ENCODE measurements around the gene ITGB1BP1.

Gene ITGB1BP1

DNA sequence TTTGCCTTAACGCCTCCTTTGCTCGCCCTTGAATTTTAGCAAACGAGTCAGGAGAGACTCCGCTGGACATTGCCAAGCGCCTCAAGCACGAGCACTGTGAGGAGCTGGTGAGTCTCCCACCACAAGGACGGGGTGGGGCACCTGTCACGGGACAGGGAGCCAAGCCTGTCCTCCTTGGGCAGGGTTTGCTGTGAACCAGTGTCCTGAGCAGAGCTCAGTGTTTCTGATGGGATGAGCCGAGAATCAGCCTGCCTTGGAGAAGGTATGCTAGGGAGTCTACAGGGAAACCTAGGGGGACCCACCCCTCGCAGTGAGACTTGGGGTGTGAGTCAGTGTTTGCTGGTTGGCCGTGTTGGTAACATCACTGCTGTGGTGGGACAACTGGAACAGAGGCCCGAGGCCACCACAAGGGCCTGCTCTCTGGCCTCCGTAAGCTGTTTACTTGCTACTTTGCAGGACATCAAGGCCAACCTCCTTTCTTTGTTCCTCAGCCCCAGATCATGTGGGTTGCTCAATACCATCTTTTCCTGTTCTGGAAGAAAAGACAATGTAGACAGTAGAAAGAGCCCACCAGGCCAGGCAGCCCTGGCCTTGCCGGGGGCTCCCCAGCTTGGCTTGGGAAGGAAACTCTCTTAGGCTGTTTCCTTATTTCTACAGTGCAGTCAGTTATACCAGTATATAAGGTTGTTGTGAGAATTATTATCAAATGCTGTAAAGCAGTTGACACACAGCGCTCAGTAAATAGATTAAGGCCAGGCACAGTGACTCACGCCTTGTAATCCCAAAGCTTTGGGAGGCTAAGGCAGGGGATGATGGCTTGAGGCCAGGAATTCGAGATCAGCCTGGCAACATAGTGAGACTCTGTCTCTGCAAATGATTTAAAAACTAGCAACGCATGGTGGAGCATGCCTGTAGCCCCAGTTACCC, 42.4 kb downstream of the ITGB1BP1 start:
- DNase-seq (ENCODE audit: insufficient read length, low spot score) (no peak), FAIRE-seq (no peak)

DNA sequence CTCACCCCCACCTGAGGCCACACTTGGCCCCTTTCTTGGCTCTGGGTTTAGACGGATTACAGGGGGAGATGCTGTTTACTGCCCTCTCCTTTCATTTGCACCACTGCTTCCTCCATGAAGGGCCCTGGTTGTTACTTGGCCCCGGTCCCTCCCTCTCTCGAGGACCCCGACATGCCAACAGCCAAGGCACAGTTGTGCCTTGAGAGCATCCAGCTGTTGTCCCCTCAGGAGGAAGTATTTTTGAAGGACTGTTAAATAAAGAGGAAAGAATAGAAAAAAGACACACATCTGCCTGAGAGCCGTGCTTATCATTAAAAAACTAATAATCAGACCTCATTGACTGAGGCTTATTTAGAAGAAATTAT, 44.0 kb downstream of the ITGB1BP1 start:
- DNase-seq (ENCODE audit: insufficient read length, low spot score): no peak
- no peak for FAIRE-seq

DNA sequence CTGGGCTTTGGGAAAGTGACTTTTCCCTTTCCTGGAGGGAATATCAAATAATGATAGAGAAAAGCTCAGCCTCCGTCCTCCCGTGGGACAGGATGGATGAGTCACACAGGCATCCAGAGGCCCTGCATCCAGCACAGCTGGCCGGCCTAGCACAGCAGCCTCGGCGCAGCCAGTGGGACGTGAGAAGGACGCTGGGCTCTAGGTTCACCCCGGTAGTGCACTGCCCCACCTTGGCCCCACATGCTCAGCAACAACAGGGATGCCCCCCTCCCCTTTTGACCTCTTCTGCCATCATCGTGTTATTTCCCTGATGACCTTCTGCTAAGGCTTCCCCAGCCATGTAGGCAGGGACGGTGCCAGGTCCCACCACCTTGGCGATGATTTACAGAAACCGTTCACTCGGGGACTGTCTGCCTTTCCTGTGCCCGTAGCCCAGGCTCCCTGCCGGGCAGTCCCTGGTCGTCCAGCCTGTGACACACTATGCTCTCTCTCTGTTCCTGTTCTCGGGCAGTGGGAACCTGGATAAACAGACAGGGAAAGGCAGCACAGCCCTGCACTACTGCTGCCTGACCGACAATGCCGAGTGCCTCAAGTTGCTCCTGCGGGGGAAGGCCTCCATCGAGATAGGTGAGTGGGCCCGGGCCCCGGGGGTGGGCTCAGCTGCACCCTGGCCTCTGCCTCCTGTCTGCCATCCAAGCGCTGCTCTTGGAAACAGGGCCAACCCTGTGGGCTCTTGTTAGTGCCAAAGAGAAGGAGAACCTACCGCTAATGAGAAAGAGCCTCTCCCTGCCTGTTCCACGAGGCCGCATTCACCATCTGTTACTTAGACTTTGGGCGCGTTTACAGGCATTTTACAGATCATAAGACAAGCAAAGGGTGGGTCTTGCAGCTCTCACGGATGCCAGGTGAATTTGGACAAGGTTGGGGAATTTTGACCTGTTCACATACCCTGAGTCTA, 44.6 kb downstream of the ITGB1BP1 start:
- FAIRE-seq (no peak), DNase-seq (ENCODE audit: insufficient read length, low spot score) (no peak)

DNA sequence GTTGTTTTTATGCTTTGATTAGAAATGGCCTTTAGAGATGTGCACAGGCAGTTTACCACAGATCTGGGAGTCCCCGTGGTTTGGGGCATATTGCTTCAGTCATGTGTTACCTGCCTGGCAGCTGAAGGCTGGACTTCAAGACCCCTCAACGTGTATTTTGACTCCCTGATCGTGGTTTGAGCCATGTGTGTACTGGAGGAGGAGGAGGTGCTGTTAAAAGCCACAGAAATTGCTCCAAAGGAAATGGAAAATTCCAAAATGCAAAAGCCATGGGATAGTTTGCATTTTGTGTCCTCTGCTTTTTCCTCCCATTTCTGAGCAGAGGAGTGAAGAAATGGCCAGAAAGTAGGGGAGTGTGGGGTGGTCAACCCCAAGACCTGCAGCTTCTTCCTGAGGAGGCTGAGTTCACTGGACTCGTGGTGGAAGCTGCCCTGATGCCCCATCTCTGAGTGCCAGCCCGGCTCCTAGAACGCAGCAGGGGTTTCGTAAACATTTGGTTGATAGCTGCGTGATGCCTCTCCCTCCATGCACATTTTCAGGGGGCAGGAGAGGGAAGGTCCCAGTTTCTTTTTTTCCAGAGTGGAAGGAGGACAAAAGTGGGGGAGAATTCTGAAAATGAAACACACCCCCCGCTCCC, 45.7 kb downstream of the ITGB1BP1 start:
- DNase-seq (ENCODE audit: insufficient read length, low spot score): no peak
- no peak for FAIRE-seq

DNA sequence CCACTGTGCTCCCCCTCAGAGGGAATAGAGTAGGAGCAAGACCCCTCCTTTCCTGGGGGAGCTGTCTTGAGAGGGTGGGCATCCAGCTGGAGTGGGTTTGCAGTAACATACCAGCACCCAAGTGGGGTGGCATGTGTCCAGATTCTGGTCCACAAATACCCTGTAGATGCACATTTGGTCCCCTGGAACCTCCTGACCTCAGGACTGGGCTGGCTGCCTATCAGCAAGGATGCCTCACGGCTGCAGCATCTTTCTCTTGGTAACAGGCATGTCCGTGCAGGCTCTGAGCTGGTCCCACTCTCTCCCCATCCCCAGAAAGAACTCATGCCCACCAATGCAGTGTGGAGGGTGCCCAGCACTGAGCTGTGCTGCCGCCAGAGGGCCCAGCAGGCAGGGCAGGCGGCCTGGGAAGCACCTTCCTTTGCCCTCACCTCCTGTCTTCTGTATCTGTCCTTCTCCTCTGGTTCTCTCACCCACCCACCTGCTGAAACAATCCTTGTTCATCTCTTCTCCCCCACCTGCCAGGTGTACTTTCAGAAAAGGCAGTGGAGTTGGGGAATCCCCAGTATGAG, 47.4 kb downstream of the ITGB1BP1 start:
- FAIRE-seq (no peak), DNase-seq (ENCODE audit: insufficient read length, low spot score) (no peak)

DNA sequence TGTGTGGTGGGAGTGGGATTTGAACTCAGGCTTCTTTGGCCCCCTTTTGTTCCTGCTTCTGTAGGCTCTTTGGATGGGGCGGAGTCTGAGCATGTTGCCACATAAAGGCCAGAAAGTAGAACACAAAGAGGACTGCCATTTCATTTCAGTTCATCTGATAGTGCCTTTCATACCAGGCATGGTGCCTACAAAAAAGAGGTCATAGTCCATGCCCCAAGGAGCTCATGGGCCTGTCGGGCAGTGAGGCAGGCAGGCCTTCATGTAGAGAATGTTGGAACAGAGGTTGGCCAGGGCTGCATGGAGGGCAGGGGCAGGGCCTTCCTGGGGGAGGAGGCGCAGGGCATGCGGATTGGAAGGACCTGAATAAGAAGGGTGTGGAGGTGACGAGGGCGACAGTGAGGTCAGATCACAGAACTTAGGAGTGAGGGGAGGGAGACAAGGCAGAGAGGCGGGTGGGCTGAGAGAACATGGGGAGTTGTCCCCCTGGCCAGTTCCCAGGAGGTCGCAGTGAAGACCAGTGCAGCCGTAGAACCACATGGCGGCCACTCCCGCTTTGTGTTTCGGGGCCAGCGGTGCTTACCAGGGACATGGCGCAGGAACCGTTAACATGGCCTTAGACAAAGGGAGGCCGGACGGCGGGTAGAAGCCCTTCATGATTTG, 49.1 kb downstream of the ITGB1BP1 start:
- FAIRE-seq (no peak), DNase-seq (ENCODE audit: insufficient read length, low spot score) (no peak)

DNA sequence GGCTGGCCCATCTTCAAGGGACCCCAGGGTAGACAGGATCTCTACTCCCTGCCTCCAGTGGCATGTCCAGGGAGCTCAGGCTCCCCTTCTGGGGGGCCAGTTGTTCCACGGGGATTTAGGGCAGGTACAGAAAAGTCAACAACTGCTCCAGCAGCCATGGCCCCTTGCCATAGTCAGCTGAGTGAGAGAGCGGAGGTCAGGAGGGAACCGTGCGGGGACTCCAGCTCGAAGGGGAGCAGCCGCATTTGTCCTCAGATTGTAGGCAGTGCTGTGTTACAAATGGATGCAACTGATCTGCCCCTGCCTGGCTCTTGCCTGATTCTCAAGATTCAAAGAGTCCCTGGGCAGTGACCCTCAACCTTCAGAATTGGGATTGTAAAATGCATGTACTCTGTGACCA, 49.9 kb downstream of the ITGB1BP1 start:
- FAIRE-seq (no peak), DNase-seq (ENCODE audit: insufficient read length, low spot score) (no peak)

DNA sequence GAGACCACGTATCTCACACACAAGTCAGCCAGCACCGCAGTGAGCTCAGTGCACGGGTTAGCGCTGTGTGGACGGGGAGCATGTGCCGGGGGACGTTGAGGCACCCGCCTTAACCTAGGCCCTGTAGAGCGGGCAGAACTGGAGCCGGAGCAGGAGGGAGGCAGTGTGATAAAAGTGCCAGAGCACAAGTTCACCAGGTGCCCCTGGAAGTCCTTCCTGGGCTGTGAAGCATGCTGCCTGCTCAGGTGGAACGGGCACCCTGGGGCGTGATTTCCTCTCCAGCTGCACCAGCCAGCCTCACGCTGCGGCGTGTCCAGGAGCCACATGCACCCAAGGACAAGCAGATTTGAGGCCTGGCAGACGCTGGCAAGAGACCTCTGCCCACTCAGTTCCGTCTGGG, 50.3 kb downstream of the ITGB1BP1 start:
- peak; percentile 28 for DNase-seq (ENCODE audit: insufficient read length, low spot score)
- FAIRE-seq: no peak

DNA sequence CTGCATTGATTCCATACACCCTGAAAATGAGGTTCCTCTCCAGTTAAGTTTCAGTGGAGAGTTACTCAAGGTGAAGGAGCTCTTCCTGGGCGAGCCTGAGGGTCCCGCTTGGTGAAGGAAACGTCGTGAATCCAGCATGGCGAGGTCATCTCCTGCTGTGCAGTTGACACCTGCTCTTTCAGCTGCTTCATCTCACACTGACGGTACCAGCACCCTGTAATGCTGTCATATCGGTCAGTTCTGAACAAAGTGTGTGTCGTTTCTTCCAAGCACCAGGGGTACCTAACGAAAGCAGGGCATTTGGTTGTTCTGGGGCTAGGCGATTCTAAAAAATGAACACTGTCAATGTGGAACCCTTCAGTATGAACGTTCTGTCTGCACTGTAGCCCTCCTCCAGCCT, 52.6 kb downstream of the ITGB1BP1 start:
- DNase-seq (ENCODE audit: insufficient read length, low spot score) (no peak), FAIRE-seq (no peak)

DNA sequence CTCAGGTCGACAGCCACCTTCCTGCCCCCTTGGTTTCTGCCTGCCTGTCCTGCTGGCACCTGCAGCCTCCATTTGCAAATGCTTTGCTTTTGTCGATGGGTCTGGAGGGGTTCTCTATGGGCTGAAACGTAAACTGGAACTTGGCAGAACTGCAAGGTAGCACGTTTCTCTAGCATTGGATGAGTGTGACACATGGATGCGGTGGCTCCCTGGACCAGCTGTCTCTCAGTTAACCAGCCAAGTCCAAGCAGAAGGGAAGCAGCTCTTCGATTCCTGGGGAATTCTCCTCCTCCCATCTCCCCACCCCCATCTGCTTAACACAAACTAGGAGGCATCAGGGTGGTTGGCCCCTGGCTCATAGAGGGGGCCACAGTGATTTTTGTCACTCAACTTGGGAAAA, 57.3 kb downstream of the ITGB1BP1 start:
- FAIRE-seq (no peak), DNase-seq (ENCODE audit: insufficient read length, low spot score) (no peak)

DNA sequence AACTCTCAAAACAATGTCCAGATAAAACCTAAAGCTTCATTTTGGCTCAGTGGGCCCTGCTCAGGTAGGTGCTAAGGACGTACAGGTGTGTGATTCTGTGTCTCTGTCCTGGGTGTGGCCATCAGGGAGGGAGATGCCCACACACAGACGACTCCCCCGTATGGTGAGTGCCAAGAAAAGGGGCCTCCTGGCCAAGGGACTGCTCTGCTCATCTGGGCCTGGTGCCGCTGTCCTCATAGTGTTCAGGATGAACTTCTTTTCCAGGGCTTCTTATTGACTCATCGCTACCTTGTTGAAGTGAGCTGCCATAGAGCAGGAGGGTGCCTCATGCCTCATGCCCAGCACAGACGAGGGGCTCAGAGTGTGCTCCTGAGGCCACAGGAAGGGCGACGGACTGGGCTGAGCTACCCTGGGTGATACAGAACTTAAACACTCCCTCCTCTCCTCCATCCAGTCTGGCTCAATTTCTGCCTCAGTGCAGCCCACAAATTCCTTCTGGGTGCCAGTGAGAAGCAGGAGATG, 57.8 kb downstream of the ITGB1BP1 start:
- FAIRE-seq (no peak), DNase-seq (ENCODE audit: insufficient read length, low spot score) (no peak)

DNA sequence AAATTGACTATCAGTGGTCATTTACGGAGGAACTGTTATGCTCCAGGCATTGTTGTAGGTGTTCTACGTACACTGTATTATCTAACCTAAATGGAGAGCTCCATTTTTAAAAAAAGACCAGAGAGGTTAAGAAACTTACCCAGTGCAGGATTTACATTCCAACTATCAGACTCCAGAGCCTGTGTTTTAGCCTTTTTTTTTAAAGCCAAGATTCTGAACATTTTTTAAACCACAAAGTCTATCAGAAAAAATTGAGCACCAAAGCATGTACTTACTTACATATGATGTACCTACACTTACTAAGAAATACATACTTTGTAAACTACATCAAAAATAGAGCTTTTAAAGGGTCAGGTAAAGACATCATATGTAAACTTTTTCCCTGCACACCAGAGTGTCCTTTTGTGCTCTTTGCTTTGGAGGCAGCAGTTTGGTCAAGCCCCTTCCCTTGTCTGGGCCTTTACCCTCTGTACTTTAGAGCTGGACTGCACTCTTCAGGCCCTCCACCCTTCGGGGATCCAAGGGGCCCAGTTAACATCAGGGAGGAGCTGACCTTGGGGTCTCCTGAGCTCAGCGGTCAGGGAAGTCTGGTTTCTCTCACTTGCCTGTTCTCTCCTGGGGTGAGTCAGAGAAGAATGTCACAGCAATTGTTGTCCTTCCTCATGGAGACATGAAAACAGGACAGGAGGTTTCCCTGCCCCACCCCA, 58.4 kb downstream of the ITGB1BP1 start:
- no peak for DNase-seq (ENCODE audit: insufficient read length, low spot score)
- FAIRE-seq: no peak

DNA sequence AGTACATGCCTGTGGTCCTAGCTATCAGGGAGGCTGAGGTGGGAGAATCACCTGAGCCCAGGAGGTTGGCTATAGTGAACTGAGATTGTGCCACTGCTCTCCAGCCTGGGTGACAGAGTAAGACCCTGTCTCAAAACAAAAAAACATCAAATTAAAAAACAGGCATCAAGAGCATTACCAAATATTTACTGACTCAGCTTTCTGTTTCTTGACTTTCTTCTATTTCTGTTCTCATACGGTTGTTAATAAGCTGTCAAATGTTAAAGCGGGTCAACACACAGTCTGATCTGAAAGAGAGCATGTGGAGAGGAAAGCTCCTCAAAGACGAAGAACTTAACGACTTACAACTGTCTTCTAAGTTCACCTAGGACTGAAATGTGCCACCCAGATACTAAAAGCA, 59.0 kb downstream of the ITGB1BP1 start:
- no peak for DNase-seq (ENCODE audit: insufficient read length, low spot score)
- no peak for FAIRE-seq

DNA sequence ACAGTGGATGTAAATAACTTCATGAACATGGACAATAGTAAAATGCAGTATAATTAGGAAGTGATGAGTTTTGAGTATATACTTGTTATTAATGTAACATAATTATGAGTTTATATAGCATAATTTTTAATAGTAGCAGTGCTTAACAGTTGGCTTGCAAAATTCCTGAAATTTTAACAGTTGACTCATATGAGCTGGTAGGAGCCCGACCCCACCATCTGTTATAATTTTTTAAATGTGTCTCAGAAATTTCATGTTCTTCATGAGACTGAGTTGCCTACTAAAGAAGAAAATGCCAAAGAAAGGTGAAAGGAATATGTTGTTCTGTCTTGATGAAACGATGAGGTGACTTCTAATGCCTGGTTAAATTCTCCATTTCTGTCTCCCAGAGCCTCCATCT, 62.6 kb downstream of the ITGB1BP1 start:
- DNase-seq (ENCODE audit: insufficient read length, low spot score) (no peak), FAIRE-seq (no peak)

DNA sequence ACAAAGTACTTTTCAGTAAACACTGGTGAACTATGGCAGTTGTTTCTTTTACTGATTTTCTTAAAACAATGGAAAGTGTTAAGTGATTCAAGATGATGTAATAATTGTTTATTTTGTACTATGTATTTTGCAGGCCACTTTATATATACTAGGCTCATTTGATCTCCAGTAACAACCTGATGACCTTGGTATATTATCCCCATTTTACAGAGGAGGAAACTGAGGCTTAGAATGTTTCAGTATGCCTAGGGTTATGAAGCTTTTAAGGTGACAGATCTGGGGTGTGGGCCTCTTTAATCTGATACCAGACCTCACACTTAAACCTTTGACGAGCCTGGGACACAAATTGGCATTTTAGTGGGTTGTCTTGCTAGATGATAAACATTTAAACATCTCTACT, 63.2 kb downstream of the ITGB1BP1 start:
- DNase-seq (ENCODE audit: insufficient read length, low spot score): no peak
- no peak for FAIRE-seq

DNA sequence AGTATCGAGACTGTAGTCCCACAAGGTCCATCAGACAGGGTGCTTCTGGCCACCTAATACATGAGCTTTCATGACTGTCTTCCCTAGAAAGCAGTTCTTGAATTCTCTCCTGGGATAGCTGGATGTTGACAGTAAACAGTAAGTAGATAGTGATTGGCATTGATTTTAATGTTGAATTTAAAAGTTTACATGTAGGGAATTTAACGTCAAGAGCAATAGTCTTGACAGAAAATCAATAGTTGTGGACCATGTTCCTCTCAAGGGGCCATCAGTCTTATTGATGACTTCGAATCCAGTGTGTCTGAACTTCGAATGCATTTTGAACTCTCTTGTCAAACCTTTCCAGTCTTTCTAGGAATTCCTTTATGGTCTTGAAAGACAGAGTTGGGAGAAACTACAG, 63.9 kb downstream of the ITGB1BP1 start:
- FAIRE-seq: no peak

DNA sequence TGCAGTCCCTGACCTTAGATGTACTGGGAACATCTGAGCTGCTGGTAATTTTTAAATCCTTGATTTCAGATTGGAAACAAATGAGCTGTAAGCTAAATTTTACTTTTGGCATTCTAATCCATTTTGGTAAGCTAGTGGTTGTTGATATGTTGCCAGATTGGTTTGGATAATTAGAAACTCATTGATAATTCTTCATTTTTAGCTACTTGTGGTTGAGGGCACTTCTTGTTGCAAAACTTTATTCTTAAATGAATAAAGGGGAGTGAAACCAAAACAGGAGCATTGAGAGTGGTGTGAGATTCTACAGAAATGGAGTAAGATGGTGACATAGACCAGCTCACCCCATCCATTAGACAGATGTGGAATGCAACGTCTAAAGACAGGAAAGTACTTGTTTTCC, 64.5 kb downstream of the ITGB1BP1 start:
- DNase-seq (ENCODE audit: insufficient read length, low spot score) (no peak), FAIRE-seq (no peak)

More for the DNA sequence above, 63.9 kb downstream of the ITGB1BP1 start:
- no peak for DNase-seq (ENCODE audit: insufficient read length, low spot score)

DNA sequence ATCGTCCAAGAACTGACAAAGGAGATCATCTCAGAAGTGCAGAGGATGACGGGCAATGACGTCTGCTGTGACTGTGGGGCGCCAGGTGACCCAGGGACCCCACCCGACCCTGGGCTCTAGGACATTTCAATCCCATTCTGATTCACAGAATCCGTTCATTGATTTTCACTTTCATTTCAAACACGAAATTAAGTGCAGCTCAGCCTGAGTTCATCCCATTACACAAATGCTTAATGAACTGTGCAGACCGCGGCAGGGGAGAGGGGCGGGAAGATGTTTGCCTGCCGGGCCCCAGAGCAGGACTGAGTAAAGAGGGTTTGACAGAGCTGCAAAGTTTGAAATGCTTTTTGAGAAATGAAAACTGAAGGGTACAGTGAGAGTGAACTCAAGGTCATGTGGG, 67.1 kb downstream of the ITGB1BP1 start:
- FAIRE-seq: no peak

DNA sequence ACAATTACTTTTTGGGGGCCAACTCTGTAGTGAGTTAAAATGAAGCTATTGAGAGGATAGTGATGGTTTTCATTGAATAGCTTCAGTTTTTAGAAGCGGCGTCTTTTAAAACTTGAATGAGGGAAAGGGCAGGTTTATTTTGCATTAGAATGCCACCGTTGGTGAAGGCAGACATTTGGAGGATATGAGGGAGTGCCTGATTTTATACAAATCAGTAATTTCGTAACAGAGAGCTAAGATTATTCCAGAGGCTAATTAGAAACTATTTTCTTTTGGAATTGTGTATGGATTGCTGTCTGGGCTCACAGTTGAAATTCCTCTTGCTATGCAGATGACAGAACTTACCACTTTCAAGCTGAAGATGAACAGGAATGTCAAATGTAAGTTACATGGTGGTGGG, 67.6 kb downstream of the ITGB1BP1 start:
- DNase-seq (ENCODE audit: insufficient read length, low spot score): no peak
- FAIRE-seq: no peak

More for the DNA sequence above, 67.1 kb downstream of the ITGB1BP1 start:
- DNase-seq (ENCODE audit: insufficient read length, low spot score): no peak
